ENCODE measurements around the gene LCTL.

- TF ChIP-seq CTCF (IDR thresholded peaks at IDR 0.05) (no peak), ZFX (IDR thresholded peaks at IDR 0.05; ENCODE audit: borderline replicate concordance) (no peak)
These were observed 44.1 kb upstream of the LCTL start for GRCh38 chr15:66609876-66610275.

Measured in 22Rv1 (cell line).